Keratinocyte (primary cell): ENCODE measurements around the gene GALNT2. TPM values are rescaled to one million over a fixed set of nuclear protein-coding genes. Genes with fewer than 3 reads are reported as not detected.

Experiments
- DNase-seq: peaks from one replicate; pipeline ENCODE4 v3.0.0-alpha.2; 2011; ENCODE audit warnings: low read depth, missing footprints, low spot score
- FAIRE-seq: peaks from 2 replicates; lab custom pipeline; 2011; peaks lifted over from hg19 to GRCh38; lab: Jason Lieb, UNC
- H2AFZ ChIP-seq: 2 replicates; pipeline ENCODE4 v1.6.0; 2012; ENCODE audit warnings: low read length, control low read depth, inconsistent platforms; ENCODE audit not compliant: control insufficient read depth
- H3K27ac ChIP-seq: 2 replicates; pipeline ENCODE4 v1.5.1; 2011; ENCODE audit warnings: low read length; ENCODE audit not compliant: control insufficient read depth, insufficient read depth
- H3K27me3 ChIP-seq: 3 replicates; pipeline ENCODE4 v1.6.0; 2011; ENCODE audit warnings: low read length; ENCODE audit not compliant: control insufficient read depth, insufficient read depth; ENCODE audit errors: extremely low read depth
- H3K36me3 ChIP-seq, 2 experiments: 2 replicates in 1 of 2; 3 replicates in 1 of 2; pipeline ENCODE4 v1.5.1; 2011; ENCODE audit warnings: low read length in 2 of 2, mild to moderate bottlenecking in 1 of 2; ENCODE audit not compliant: control insufficient read depth in 2 of 2, insufficient read depth in 2 of 2; ENCODE audit errors: extremely low read depth in 1 of 2
- H3K4me1 ChIP-seq: 3 replicates; pipeline ENCODE4 v1.5.1; 2011; ENCODE audit warnings: low read length; ENCODE audit not compliant: control insufficient read depth, insufficient read depth; ENCODE audit errors: extremely low read depth
- H3K4me2 ChIP-seq: 3 replicates; pipeline ENCODE4 v1.6.0; 2011; ENCODE audit warnings: low read depth, low read length; ENCODE audit not compliant: control insufficient read depth, insufficient read depth; ENCODE audit errors: extremely low read depth
- H3K4me3 ChIP-seq, 3 experiments: fragments of 200-600 bp in 1 of 3; sonication (generic) in 1 of 3; 2 replicates in 2 of 3; 3 replicates in 1 of 3; pipeline ENCODE4 v1.5.1; 2011 to 2016; ENCODE audit warnings: low read length in 3 of 3, mild to moderate bottlenecking in 3 of 3, control low read depth in 2 of 3, inconsistent platforms in 1 of 3, low read depth in 1 of 3, mixed read lengths in 1 of 3, mixed run types in 1 of 3, moderate library complexity in 1 of 3; ENCODE audit not compliant: control insufficient read depth in 2 of 3, insufficient read depth in 2 of 3; ENCODE audit errors: extremely low read depth in 1 of 3
- H3K79me2 ChIP-seq: 2 replicates; pipeline ENCODE4 v1.6.0; 2012; ENCODE audit warnings: low read length; ENCODE audit not compliant: control insufficient read depth, insufficient read depth
- H3K9ac ChIP-seq: 3 replicates; pipeline ENCODE4 v1.6.0; 2011; ENCODE audit warnings: low read length; ENCODE audit not compliant: control insufficient read depth, insufficient read depth; ENCODE audit errors: extremely low read depth
- H3K9me1 ChIP-seq: 3 replicates; pipeline ENCODE4 v1.6.0; 2011; ENCODE audit warnings: low read length; ENCODE audit not compliant: control insufficient read depth, insufficient read depth; ENCODE audit errors: extremely low read depth
- H3K9me3 ChIP-seq: 2 replicates; pipeline ENCODE4 v1.5.1; 2012; ENCODE audit warnings: low read depth, low read length; ENCODE audit not compliant: control insufficient read depth
- H4K20me1 ChIP-seq: 3 replicates; pipeline ENCODE4 v1.6.0; 2011; ENCODE audit warnings: low read length; ENCODE audit not compliant: control insufficient read depth, insufficient read depth; ENCODE audit errors: extremely low read depth
- CTCF ChIP-seq, 3 experiments: IDR thresholded peaks in 1 of 3; conservative IDR thresholded peaks in 1 of 3; optimal IDR thresholded peaks in 1 of 3; 2 replicates in 2 of 3; 3 replicates in 1 of 3; pipeline versions ENCODE3 to v1.5.1; 2011; ENCODE audit warnings: low read length in 3 of 3, mild to moderate bottlenecking in 3 of 3, moderate library complexity in 2 of 3, control low read depth in 1 of 3, inconsistent platforms in 1 of 3; ENCODE audit not compliant: insufficient read depth in 2 of 3; ENCODE audit errors: extremely low read depth in 1 of 3
- EZH2 ChIP-seq: IDR thresholded peaks from one replicate; pipeline ENCODE4 v1.6.1; 2012; ENCODE audit warnings: inconsistent platforms, mild to moderate bottlenecking, low read length, moderate library complexity
- dilution Hi-C: fragments of 300-500 bp; cut with MboI; formaldehyde crosslinking; loops from one replicate; pipeline ENCODE4 v1.7.0; 2020; ENCODE audit warnings: low sequenced_read_pairs; ENCODE audit not compliant: extremely low pct_ligation_motif_present
- polyA plus RNA-seq, 5 experiments: library from polyadenylated mRNA; depleted of rRNA in 3 of 5; stranded (reverse) in 3 of 5; stranded (forward) in 1 of 5; unstranded in 1 of 5; fragments of >200 nt; gene quantifications; 1 replicate in 1 of 5; 2 replicates in 3 of 5; 3 replicates in 1 of 5; pipeline versions ENCODE4 v1.2.1 to v1.2.3, GENCODE V29; 2011 to 2012; ENCODE audit warnings: missing spikeins in 2 of 5, low read depth in 1 of 5, low replicate concordance in 1 of 5

The GALNT2 gene
- polyA plus RNA-seq, 1 donor (not counting 4 experiments of a cell fraction or from before 2014, with no cell fraction given), result 61.7 TPM

GRCh38 chr1:230148126-230148652, 81.2 kb downstream of the GALNT2 start:
- peaks cover 0 to 3% of the 10 kb centered on the region in 2 experiments for H3K36me3 ChIP-seq
- TF ChIP-seq EZH2, result no peak
- TF ChIP-seq CTCF (optimal IDR thresholded peaks at IDR 0.05 in 1 of 3, IDR thresholded peaks at IDR 0.05 in 1 of 3, conservative IDR thresholded peaks at IDR 0.05 in 1 of 3; ENCODE audit: extremely low read depth in 1 of 3, insufficient read depth in 2 of 3, low read length in 3 of 3), result no peak
- no peaks in the 10 kb centered on the region for H3K27me3 ChIP-seq
- H3K9ac ChIP-seq, result no peak overlapping the region
- H3K4me2 ChIP-seq, result no peak overlapping the region
- peaks cover 94% of the 10 kb centered on the region for H3K79me2 ChIP-seq
- no peak for FAIRE-seq
- no peaks in the 10 kb centered on the region for H4K20me1 ChIP-seq
- no peaks in the 10 kb centered on the region for H3K9me1 ChIP-seq
- H2AFZ ChIP-seq, result no peak overlapping the region
- H3K4me3 ChIP-seq, result no peak overlapping the region
- H3K4me1 ChIP-seq, result no peaks in the 10 kb centered on the region
- dilution Hi-C loops, result no loop called here
- no peaks in the 10 kb centered on the region for H3K9me3 ChIP-seq
- no peak for DNase-seq
- no peak overlapping the region for H3K27ac ChIP-seq

- peaks cover 94% of the 10 kb centered on the region for H3K79me2 ChIP-seq
- H3K4me1 ChIP-seq, result no peaks in the 10 kb centered on the region
- H3K9ac ChIP-seq, result no peak overlapping the region
- no peak overlapping the region for H2AFZ ChIP-seq
- dilution Hi-C loops, result no loop called here
- no peaks in the 10 kb centered on the region for H4K20me1 ChIP-seq
- DNase-seq, result no peak
- no peaks in the 10 kb centered on the region for H3K27me3 ChIP-seq
- H3K4me3 ChIP-seq, result no peak overlapping the region
- no peaks in the 10 kb centered on the region for H3K9me1 ChIP-seq
- H3K27ac ChIP-seq, result no peak overlapping the region
- FAIRE-seq, result no peak
- no peak overlapping the region for H3K4me2 ChIP-seq
- H3K36me3 ChIP-seq, result peaks cover 0 to 3% of the 10 kb centered on the region in 2 experiments
- H3K9me3 ChIP-seq, result no peaks in the 10 kb centered on the region
- no peak for TF ChIP-seq EZH2
- no peak for TF ChIP-seq CTCF (optimal IDR thresholded peaks at IDR 0.05 in 1 of 3, IDR thresholded peaks at IDR 0.05 in 1 of 3, conservative IDR thresholded peaks at IDR 0.05 in 1 of 3; ENCODE audit: extremely low read depth in 1 of 3, insufficient read depth in 2 of 3, low read length in 3 of 3)
Measured at GRCh38 chr1:230148768-230149469, 81.9 kb downstream of the GALNT2 start.
